Breast epithelium (tissue), 4 donors: ENCODE data around the gene CAMKK1. TPM values are rescaled to one million over a fixed set of nuclear protein-coding genes. Genes with fewer than 3 reads are reported as not detected.

Source experiments
- DNase-seq, 2 donors: peaks; one replicate each; pipeline ENCODE4 v3.0.0-alpha.2; 2019; ENCODE audit warnings: low spot score in 2 of 2
- H3K27ac ChIP-seq, 2 donors: fragments of 200-600 bp; sonication (generic) in 1 of 2; one replicate each; pipeline ENCODE4 v1.5.1; 2016 to 2019; ENCODE audit warnings: mild to moderate bottlenecking in 1 of 2
- H3K27me3 ChIP-seq, 2 donors: fragments of 200-600 bp; sonication (generic) in 1 of 2; one replicate each; pipeline versions ENCODE4 v1.5.1 to v1.6.0; 2017 to 2019; ENCODE audit warnings: control low read depth in 1 of 2, mild to moderate bottlenecking in 1 of 2
- H3K36me3 ChIP-seq: fragments of 200-600 bp; one replicate; pipeline ENCODE4 v1.5.1; 2019
- H3K4me1 ChIP-seq, 2 donors: fragments of 200-600 bp; sonication (generic); one replicate each; pipeline ENCODE4 v1.5.1; 2016 to 2019; ENCODE audit warnings: control low read depth in 1 of 2
- H3K4me3 ChIP-seq, 3 donors: fragments of 200-600 bp; sonication (generic); 1 replicate in 2 of 3; 2 replicates in 1 of 3; pipeline ENCODE4 v1.5.1; 2016 to 2019; ENCODE audit warnings: mild to moderate bottlenecking in 3 of 3, moderate library complexity in 2 of 3
- H3K9me3 ChIP-seq, 2 donors: fragments of 200-600 bp; sonication (generic) in 1 of 2; one replicate each; pipeline ENCODE4 v1.5.1; 2016 to 2019; ENCODE audit warnings: control low read depth in 1 of 2
- POLR2A ChIP-seq: fragments of 450-650 bp; IDR thresholded peaks from one replicate; pipeline ENCODE4 v1.6.1; 2016; ENCODE audit warnings: antibody characterized with exemption, mild to moderate bottlenecking, moderate library complexity
- POLR2AphosphoS5 ChIP-seq, 3 donors: sonication (generic); formaldehyde crosslinking; IDR thresholded peaks; one replicate each; pipeline ENCODE4 v1.6.1; 2017; ENCODE audit warnings: antibody characterized with exemption in 3 of 3
- intact Hi-C: fragments of 100-400 bp; cut with DNase I; formaldehyde crosslinking; loops from one replicate; pipeline ENCODE4 v1.15.1; 2023; ENCODE audit warnings: low total_unique reads
- total RNA-seq, 3 donors: library from RNA; depleted of rRNA; stranded (reverse); fragments of >200 nt; gene quantifications; one replicate each; pipeline ENCODE4 v1.1.0, GENCODE V29; 2016
- TF ChIP-seq, protein P1 (sequence below), 3 donors: fragments of 450-650 bp; IDR thresholded peaks; one replicate each; pipeline ENCODE4 v1.5.1; 2016 to 2017; ENCODE audit warnings: antibody characterized with exemption in 3 of 3, mild to moderate bottlenecking in 3 of 3, moderate library complexity in 3 of 3

Gene CAMKK1
- total RNA-seq, 3 donors from 2014 or later, result 3.0 to 7.8 (median 6.9) TPM

DNA sequence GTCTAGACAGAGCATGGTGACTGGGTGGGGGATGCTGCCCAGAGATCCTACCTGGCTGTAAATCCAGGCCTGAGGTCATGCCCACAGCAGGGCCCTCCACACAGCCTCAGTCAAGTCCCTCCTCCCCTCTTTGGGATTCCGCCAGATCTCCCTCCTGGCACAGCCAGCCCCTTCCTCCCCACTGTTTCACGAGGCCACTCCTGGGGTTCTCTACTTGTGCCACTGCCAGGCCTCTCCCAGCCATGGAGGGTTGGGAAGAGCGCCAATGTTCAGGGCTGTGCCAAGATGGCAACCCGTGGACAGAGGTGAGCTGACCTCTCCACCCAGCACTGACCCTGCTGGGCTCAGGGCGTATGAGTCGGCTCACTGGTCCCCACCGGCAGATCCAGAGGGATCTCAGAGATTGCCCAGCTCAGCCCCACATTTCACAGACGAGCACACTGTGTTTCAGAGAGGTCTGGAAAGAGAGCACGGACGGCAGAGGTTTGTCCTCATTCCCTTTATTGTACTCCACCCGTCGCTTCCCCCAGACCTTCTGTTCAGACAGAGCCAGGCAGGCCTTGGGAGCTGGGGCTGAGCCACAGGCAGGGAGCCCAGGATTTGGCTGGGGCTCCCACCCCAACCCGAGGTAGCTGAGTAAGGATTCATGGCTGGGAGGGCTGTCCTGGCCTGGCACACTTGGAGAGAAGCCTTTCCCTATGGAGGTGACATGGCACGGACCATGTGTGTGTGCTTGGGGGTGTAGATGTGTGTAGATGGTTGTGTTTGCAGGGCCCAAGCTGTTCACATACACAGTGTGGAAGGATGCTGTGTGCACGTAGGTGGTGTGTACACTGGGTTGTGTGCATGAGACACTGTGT is 3.5 kb upstream of the CAMKK1 start:
- intact Hi-C loops, result loop anchor here (5.0 kb wide), 1 partner anchor 1029 kb away; no protein-coding TSS in a partner anchor
- Histone ChIP-seq H3K4me1 (peaks cover 3 to 12% of the 10 kb centered on the region in 2 donors), H3K27ac (peak overlapping the region; percentile 8 to 75), H3K9me3 (no peaks in the 10 kb centered on the region), H3K27me3 (no peaks in the 10 kb centered on the region), H3K4me3 (no peak overlapping the region), H3K36me3 (no peaks in the 10 kb centered on the region)
- DNase-seq, result no peak
- no peak for TF ChIP-seq POLR2A
- TF ChIP-seq, protein P1, sequence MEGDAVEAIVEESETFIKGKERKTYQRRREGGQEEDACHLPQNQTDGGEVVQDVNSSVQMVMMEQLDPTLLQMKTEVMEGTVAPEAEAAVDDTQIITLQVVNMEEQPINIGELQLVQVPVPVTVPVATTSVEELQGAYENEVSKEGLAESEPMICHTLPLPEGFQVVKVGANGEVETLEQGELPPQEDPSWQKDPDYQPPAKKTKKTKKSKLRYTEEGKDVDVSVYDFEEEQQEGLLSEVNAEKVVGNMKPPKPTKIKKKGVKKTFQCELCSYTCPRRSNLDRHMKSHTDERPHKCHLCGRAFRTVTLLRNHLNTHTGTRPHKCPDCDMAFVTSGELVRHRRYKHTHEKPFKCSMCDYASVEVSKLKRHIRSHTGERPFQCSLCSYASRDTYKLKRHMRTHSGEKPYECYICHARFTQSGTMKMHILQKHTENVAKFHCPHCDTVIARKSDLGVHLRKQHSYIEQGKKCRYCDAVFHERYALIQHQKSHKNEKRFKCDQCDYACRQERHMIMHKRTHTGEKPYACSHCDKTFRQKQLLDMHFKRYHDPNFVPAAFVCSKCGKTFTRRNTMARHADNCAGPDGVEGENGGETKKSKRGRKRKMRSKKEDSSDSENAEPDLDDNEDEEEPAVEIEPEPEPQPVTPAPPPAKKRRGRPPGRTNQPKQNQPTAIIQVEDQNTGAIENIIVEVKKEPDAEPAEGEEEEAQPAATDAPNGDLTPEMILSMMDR (IDR thresholded peaks at IDR 0.05), result no peak
- TF ChIP-seq POLR2AphosphoS5 (IDR thresholded peaks at IDR 0.05), result no peak

DNA sequence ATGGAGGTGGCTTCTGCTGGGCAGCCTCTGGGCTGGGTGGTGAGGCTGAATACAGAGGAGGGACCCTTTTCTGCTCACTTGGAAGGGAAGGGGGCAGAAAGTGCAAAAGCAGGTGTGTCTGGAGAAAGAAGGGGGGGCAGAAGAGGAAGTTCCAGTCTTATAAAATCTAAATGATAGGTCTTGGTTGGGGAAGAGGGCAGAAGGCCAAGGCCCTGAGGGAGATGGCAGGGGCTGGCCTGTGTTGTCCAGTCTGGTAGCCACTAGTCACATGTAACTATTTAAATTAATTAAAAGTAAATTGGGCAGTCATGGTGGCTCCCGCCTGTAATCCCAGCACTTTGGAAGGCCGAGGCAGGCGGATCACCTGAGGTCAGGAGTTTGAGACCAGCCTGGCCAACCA is 2.5 kb upstream of the CAMKK1 start:
- Histone ChIP-seq H3K9me3 (no peaks in the 10 kb centered on the region), H3K27ac (peak overlapping the region; percentile 52 to 75), H3K36me3 (no peaks in the 10 kb centered on the region), H3K4me1 (peaks cover 3 to 16% of the 10 kb centered on the region in 2 donors), H3K27me3 (no peaks in the 10 kb centered on the region), H3K4me3 (no peak overlapping the region)
- no peak for DNase-seq
- intact Hi-C loops, result loop anchor here (1.0 to 5.0 kb wide), 2 partner anchors 23 to 1028 kb away; no protein-coding TSS in a partner anchor
- TF ChIP-seq, protein P1 (IDR thresholded peaks at IDR 0.05), result no peak
- no peak for TF ChIP-seq POLR2AphosphoS5 (IDR thresholded peaks at IDR 0.05)

DNA sequence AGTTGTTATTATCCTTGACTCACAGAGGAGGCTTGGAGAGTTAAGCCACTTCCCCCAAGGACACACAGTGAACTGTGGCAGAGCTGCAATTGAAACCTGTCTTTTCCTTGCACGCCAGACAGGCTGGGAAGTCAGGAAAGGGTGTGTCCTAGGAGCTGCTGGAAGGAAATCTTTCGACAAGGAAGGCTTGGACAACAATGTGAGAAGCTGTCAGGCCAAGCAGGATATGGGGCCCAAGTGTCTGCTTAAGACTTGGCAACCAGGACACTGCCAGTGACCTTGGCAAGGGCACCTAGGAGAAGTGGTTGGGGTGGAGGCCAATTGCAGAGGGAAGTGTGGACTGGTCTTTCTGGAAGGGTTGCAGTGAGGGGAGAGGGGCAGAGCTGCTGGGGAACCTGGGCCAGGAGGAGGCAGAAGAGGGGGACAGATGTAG is 2.1 kb upstream of the CAMKK1 start:
- peak; percentile 48 to 62 for DNase-seq
- Histone ChIP-seq H3K36me3 (no peaks in the 10 kb centered on the region), H3K27me3 (no peaks in the 10 kb centered on the region), H3K4me3 (no peak overlapping the region), H3K4me1 (peaks cover 3 to 21% of the 10 kb centered on the region in 2 donors), H3K9me3 (no peaks in the 10 kb centered on the region), H3K27ac (peak overlapping the region; percentile 52 to 75)
- TF ChIP-seq POLR2AphosphoS5 (IDR thresholded peaks at IDR 0.05) (no peak), POLR2A (no peak)
- TF ChIP-seq, protein P1 (IDR thresholded peaks at IDR 0.05), result no peak
- intact Hi-C loops, result loop anchor here (1.0 to 5.0 kb wide), 2 partner anchors 23 to 1028 kb away; no protein-coding TSS in a partner anchor

DNA sequence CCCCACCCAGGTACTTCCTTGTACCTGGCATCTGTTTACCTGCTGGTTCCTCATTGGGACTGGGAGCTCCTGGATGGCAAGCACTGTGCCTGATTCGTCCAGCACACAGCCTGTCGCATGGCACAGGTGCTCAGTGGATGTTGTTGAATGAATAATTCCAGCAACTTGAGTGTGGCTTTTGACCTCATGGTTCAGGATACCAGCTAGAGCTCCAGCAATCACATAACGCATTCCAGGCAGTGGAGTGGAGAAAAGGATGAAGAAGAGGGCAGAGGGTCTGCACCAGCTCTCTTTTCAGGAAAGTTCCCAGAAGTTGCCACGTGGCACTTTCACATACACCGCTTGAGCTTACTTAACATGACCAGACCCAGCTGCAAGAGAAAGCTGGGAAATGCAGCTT is 1.3 kb upstream of the CAMKK1 start:
- intact Hi-C loops, result no loop called here
- no peak for DNase-seq
- peaks cover 10 to 26% of the 10 kb centered on the region in 2 donors for H3K4me1 ChIP-seq
- TF ChIP-seq POLR2A, result no peak
- no peak for TF ChIP-seq POLR2AphosphoS5 (IDR thresholded peaks at IDR 0.05)
- TF ChIP-seq, protein P1 (IDR thresholded peaks at IDR 0.05), result no peak
- H3K4me3 ChIP-seq, result no peak overlapping the region
- no peaks in the 10 kb centered on the region for H3K36me3 ChIP-seq
- H3K27me3 ChIP-seq, result no peaks in the 10 kb centered on the region
- H3K9me3 ChIP-seq, result no peaks in the 10 kb centered on the region
- H3K27ac ChIP-seq, result peak overlapping the region; percentile 75 to 83

DNA sequence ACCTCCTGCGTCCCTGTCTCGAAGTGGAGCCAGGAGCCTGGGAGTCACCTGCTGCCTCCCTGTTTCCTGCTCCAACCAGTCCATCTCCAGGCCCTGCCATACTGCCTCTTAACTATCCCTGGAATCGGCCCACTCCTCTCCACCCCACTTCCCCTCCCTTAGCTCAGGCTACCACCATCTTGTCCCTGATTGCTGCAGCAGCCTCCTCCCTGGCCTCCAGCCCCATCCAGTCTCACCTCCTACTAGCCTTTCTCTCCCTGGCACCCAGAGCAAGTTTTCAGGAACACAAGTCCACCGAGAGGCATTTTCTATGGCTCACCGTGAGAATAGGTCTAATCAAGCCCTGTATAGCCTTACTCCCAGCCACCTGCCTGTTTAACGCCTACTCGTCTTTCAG is 865 bp upstream of the CAMKK1 start:
- Histone ChIP-seq H3K27ac (peak overlapping the region; percentile 75 to 83), H3K9me3 (no peaks in the 10 kb centered on the region), H3K36me3 (no peaks in the 10 kb centered on the region), H3K4me3 (peak overlapping the region; percentile 53 to 92 (median 69)), H3K27me3 (no peaks in the 10 kb centered on the region), H3K4me1 (peaks cover 14 to 26% of the 10 kb centered on the region in 2 donors)
- TF ChIP-seq POLR2AphosphoS5 (IDR thresholded peaks at IDR 0.05) (no peak), POLR2A (no peak)
- TF ChIP-seq, protein P1 (IDR thresholded peaks at IDR 0.05), result no peak
- DNase-seq, result no peak
- intact Hi-C loops, result no loop called here
